Stimulated activated naive CD8-positive, alpha-beta T cell treated with anti-CD3 and anti-CD28 coated beads, Interleukin-15, Interleukin-2, amounts not matched to agents 100 ng/mL and 50 ng/mL, for 24 hours (primary cell): ENCODE measurements around the gene B4GALT5.
"Not testable (repeated sequence)": the region's sequence is repeated elsewhere in the genome, so short reads cannot be mapped to it uniquely, and the experiment has no call there.

ENCODE experiments used
- H3K27ac Mint-ChIP-seq: one replicate; pipeline ENCODE4 v1.8.0; 2021; ENCODE audit warnings: mild to moderate bottlenecking, mixed read lengths
- H3K27me3 Mint-ChIP-seq: one replicate; pipeline ENCODE4 v1.8.0; 2021; ENCODE audit warnings: mixed read lengths
- H3K36me3 Mint-ChIP-seq: one replicate; pipeline ENCODE4 v1.8.0; 2021; ENCODE audit warnings: low read depth, mixed read lengths
- H3K4me1 Mint-ChIP-seq: one replicate; pipeline ENCODE4 v1.8.0; 2021; ENCODE audit warnings: low read depth, mixed read lengths
- H3K4me3 Mint-ChIP-seq: one replicate; pipeline ENCODE4 v1.8.0; 2021; ENCODE audit warnings: mild to moderate bottlenecking, mixed read lengths
- H3K9me3 Mint-ChIP-seq: one replicate; pipeline ENCODE4 v1.8.0; 2021; ENCODE audit warnings: mixed read lengths

Gene B4GALT5

DNA sequence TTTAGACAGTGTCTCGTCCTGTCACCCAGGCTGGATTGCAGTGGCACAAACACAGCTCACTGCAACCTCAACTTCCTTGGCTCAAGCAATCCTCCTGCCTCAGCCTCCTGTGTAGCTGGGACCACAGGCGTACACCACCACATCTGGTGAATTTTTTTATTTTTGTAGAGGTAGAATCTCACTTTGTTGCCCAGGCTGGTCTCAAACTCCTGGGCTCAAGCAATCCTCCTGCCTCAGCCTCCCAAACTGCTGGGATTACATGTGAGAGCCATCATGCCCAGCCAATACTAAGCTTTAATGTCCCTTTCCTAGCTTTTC is 44.8 kb downstream of the B4GALT5 start:
- H3K4me1 Mint-ChIP-seq, result peaks cover 63% of the 10 kb centered on the region
- H3K9me3 Mint-ChIP-seq, H3K27me3 Mint-ChIP-seq, H3K36me3 Mint-ChIP-seq: not testable (repeated sequence)
- peak overlapping the region; percentile 57 for H3K27ac Mint-ChIP-seq
- H3K4me3 Mint-ChIP-seq, result peak overlapping the region; percentile 51

DNA sequence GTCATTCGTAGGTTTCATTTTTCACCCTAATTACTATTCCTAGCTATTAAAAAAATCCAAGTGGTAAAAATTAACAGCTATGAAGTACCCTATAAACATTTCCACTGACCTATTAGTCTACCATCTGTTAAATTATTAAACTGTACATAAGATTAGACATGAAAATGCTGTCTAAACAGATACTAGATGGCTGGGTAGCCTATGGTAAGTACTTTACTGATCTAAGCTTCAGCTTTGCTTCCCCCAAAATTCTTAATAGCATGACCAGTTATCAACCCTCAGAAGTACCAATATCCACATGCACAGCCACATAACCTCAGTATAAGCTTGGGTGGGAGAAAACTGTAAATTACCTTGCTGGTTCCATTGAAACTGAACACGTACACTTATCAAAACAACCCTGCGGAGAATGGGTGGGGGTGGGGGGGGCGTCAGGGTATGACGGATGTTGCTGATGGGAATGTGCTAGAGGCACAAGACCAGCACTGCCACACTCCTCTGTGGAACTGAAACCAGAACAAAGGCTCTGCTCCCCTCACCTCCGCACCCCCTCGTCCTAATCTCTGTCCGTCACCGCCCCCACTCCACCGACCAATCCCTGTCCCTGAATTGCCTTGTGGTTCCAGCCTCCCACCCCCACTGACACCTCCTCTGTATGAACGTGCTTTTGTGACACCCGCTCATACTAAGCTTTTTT is 45.3 kb downstream of the B4GALT5 start:
- Mint-ChIP-seq H3K27me3 (no peaks in the 10 kb centered on the region), H3K9me3 (no peaks in the 10 kb centered on the region), H3K27ac (no peak overlapping the region), H3K36me3 (peaks cover under 1% of the 10 kb centered on the region), H3K4me1 (peaks cover 59% of the 10 kb centered on the region), H3K4me3 (peak overlapping the region; percentile 51)

DNA sequence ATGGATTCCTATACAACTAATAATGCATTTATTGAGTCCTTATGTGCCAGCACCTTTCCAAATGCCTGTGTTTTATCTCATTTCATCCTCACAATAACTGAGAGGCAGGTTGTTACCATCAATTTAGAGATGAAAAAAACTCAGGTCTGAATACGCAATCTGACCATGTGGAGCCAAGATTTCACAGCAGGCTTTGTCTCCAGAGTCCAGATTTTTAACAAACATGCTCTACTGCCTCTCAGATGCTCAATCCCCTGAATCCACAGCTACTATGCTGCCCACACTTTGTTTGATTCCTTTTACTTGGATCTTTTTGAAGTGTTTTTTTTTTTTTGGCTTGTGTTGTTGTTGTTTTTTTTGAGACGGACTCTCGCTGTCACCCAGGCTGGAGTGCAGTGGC is 46.8 kb downstream of the B4GALT5 start:
- Mint-ChIP-seq H3K9me3 (no peaks in the 10 kb centered on the region), H3K27ac (no peak overlapping the region), H3K36me3 (no peaks in the 10 kb centered on the region), H3K4me3 (no peak overlapping the region), H3K27me3 (no peaks in the 10 kb centered on the region), H3K4me1 (peaks cover 58% of the 10 kb centered on the region)

DNA sequence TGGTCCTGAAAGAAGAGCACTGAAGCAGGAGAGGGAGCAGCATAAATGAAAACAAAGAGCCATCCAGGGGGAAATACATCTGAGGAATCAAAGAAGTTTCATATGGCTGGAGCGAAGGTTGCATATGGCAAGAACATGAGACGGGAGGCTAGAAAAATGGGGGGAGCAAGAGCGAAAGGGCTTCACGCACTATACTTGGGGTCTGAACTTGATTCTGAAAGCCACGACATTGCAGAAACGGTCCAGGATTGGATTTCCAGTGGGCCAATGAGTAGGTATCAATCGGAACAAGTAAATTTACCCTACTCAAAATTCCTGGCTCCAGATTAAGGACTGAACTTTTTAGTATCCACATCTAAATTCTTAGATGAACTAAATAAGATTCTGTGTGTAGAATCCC is 47.9 kb downstream of the B4GALT5 start:
- no peaks in the 10 kb centered on the region for H3K9me3 Mint-ChIP-seq
- H3K36me3 Mint-ChIP-seq, result no peaks in the 10 kb centered on the region
- H3K4me3 Mint-ChIP-seq, result no peak overlapping the region
- H3K27ac Mint-ChIP-seq, result no peak overlapping the region
- H3K27me3 Mint-ChIP-seq, result no peaks in the 10 kb centered on the region
- peaks cover 53% of the 10 kb centered on the region for H3K4me1 Mint-ChIP-seq

DNA sequence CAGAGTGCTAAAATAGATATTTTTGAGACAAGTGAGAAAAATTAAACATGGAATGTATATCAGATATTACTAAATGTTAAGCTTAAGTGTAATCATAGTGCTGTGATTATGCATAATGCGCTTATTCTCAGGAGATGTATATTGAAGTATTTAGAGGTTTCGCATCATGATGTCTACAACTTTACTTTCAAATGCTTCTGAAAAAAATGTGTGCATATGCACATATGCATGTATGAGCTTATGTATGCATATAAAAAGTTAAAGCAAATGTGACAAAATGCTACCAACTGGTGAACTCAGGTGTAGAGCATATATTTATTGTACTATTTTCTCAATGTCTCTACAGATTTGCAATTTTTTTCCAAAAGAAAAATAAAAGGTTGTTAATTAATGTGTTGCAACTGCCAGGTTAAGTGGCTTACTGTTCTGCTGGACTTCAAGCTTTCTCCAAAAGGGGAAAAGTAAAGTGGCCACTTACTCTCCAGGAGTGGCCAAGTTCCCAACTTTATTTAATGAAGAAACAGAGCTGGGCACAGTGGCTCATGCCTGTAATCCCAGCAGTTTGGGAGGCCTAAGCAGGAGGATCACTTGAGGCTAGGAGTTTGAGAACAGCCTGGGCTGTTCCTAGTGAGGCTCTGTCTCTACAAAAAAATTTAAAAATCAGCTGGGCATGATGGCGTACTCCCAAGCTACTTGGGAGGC is 48.9 kb downstream of the B4GALT5 start:
- Mint-ChIP-seq H3K36me3 (no peaks in the 10 kb centered on the region), H3K9me3 (no peaks in the 10 kb centered on the region), H3K27me3 (no peaks in the 10 kb centered on the region), H3K4me1 (peaks cover 43% of the 10 kb centered on the region), H3K4me3 (no peak overlapping the region), H3K27ac (no peak overlapping the region)

DNA sequence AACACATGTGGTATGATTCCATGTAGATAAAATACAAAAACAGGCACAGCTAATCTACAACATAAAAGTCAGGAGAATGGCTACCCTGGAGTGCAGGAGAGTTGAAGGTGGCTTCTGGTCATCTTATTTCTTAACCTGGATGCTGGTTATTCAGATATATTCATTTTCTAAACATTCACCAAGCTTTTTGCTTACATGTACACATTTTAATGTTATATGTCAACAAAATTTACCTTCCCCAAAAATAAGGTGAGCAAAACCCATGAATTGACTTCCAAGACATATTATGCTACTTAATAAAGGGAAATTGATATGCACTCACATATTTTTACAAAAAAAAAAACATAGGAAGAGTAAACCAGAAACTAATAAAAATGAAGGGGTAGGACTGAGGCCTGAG is 50.6 kb downstream of the B4GALT5 start:
- Mint-ChIP-seq H3K36me3 (no peaks in the 10 kb centered on the region), H3K9me3 (no peaks in the 10 kb centered on the region), H3K4me1 (peaks cover 26% of the 10 kb centered on the region), H3K27ac (no peak overlapping the region), H3K27me3 (no peaks in the 10 kb centered on the region), H3K4me3 (no peak overlapping the region)

DNA sequence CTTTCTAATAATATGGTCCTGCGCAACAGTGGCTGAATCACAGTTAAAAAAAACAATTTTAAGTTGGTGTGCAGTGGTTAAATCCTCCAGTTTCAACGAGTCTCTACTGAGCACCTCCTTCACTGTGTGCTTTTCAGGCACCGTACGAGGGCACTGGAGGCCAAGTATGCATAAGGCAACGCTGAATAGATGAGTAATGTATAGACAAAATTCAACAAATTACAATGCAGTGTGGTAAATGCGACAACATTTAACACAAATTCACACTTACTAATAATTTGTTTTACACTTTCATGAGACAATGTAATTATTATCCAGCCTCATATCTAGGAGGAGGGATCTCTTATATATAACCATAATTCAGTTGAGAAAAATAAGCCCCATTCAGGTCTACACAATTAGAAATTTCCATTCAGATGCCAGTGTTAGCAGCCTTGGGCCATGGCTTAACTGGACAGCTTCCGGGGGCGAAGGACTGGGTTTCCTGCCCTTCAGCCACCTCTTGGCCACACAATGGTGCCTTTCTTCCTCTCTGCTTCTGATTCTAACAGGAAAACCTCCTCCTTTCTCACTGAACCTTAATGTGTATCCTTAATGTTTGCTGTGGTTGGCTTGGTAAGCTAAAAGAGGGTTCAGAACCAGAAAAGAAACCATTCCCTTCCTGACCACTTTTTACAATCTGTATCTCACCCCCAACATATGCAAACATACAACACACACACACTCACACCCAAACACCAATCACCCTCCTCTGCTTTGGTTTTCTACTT is 51.9 kb downstream of the B4GALT5 start:
- Mint-ChIP-seq H3K4me3 (no peak overlapping the region), H3K4me1 (peaks cover 38% of the 10 kb centered on the region), H3K9me3 (no peaks in the 10 kb centered on the region), H3K27ac (no peak overlapping the region), H3K36me3 (peaks cover 9% of the 10 kb centered on the region), H3K27me3 (no peaks in the 10 kb centered on the region)

DNA sequence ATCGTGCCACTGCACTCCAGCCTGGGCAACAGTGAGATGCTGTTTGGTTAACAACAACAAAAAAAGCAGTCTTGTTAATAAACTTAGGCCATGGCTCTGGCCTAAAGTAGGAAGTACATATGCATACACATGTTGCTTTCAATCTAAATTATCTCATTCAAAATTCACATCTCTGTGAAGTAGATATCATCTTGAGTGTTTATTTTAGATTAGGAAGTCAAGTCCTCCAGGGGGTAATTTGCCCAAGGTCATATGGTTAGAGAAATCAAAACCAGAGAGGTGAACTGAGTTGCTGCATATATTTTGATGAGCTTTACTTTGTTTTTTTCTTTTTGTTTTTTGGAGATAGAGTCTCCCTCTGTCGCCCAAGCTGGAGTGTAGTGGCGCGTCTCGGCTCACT is 52.8 kb downstream of the B4GALT5 start:
- Mint-ChIP-seq H3K4me3 (no peak overlapping the region), H3K36me3 (peaks cover 17% of the 10 kb centered on the region), H3K27ac (no peak overlapping the region), H3K27me3 (no peaks in the 10 kb centered on the region), H3K4me1 (peaks cover 35% of the 10 kb centered on the region), H3K9me3 (no peaks in the 10 kb centered on the region)

DNA sequence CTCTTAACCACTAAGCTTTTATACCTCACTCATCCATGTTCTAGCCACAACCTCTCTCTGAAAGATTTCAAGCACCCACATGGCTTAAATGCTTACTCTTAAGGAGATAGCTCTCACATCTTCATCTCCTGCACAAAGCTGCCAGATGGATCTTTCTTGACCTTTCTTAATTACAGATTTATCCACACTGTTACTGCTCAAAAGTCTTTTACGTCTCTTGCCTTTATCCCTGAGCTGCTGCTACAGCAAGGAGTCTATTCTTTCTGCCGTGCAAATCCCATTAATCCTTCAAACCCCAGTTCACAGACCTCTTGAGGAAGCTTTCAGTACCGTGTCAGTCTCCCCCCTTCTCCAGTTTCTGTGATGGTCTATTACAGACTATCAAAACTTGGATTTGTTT is 54.6 kb downstream of the B4GALT5 start:
- peaks cover 32% of the 10 kb centered on the region for H3K36me3 Mint-ChIP-seq
- no peak overlapping the region for H3K4me3 Mint-ChIP-seq
- no peaks in the 10 kb centered on the region for H3K27me3 Mint-ChIP-seq
- peaks cover 32% of the 10 kb centered on the region for H3K4me1 Mint-ChIP-seq
- no peaks in the 10 kb centered on the region for H3K9me3 Mint-ChIP-seq
- no peak overlapping the region for H3K27ac Mint-ChIP-seq

DNA sequence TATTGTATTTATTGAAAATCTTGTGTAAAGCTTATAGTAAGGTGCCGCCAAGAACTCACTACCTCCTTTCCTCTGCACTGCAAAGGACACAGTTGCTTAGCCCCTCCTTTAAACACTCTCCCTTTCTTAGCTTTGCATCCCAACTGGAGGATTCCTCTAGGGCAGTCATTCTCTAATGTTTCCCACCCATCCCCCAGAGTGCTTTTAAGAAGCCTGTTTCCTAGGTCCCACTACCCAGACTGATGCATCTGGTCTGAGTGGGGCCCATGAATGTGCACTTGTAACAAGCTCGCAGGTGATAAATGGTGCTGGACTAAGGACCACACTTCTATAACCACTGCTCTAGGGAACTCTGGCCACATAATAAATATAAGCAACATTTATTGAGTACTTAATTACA is 55.2 kb downstream of the B4GALT5 start:
- no peak overlapping the region for H3K4me3 Mint-ChIP-seq
- H3K4me1 Mint-ChIP-seq, result peaks cover 32% of the 10 kb centered on the region
- peaks cover 38% of the 10 kb centered on the region for H3K36me3 Mint-ChIP-seq
- no peaks in the 10 kb centered on the region for H3K9me3 Mint-ChIP-seq
- no peak overlapping the region for H3K27ac Mint-ChIP-seq
- H3K27me3 Mint-ChIP-seq, result no peaks in the 10 kb centered on the region

DNA sequence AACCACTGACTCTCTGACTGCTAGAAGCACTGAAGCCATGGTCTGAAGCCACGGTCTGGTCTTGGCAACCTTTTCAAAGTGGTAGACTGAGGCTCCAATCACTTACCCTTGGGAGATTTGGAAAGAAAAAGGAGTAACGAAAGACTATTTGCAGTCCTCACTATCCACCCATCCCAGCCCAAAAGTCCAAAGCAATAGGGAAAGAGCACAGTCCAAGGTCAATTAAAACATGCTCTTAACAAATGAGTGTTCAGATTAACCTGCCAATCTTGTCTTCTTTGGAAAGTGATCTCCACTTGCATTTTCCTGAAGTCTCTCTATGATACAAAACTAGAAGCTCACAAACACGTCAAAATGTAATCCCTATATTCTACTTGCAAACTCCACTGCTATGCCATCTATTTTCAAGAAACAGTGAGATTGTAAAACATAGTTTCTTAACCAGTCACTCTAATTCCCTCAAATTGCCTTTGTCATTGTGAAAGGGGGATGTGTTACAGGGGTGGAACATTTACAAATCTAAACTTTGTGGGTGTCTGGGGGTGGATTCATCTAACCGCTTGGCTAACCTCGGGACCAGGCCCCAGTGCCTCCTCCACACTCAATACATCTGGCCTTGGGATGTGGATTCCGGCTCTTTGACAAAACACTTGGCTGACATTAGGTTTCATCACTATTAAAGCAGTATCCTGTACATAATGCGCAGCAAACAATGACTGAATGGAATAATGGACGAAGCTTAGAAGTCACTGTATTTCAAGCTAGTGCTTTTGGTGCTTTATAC is 56.4 kb downstream of the B4GALT5 start:
- H3K27me3 Mint-ChIP-seq, result no peaks in the 10 kb centered on the region
- H3K36me3 Mint-ChIP-seq, result peaks cover 50% of the 10 kb centered on the region
- H3K4me1 Mint-ChIP-seq, result peaks cover 23% of the 10 kb centered on the region
- H3K9me3 Mint-ChIP-seq, result no peaks in the 10 kb centered on the region
- H3K27ac Mint-ChIP-seq, result peak overlapping the region; percentile 51
- H3K4me3 Mint-ChIP-seq, result no peak overlapping the region

DNA sequence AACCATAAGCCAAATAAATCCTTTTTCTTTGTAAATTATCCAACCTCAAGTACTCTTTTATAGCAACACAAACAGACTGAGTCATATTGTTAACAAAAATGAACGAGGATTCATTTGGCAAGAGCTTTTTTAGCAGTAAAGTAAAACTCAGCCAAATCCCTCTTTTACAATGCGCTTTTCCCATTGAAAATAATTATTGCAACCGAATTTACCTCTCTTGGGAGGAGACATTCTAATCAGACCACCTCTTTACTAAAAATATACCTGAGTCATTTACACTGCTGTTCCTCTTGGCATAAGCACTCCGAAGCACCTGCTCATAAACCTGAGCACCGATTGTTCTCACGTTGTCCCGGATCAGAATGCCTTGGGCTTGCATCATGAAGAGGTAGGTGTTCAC is 57.4 kb downstream of the B4GALT5 start:
- H3K36me3 Mint-ChIP-seq, result peaks cover 54% of the 10 kb centered on the region
- no peaks in the 10 kb centered on the region for H3K27me3 Mint-ChIP-seq

DNA sequence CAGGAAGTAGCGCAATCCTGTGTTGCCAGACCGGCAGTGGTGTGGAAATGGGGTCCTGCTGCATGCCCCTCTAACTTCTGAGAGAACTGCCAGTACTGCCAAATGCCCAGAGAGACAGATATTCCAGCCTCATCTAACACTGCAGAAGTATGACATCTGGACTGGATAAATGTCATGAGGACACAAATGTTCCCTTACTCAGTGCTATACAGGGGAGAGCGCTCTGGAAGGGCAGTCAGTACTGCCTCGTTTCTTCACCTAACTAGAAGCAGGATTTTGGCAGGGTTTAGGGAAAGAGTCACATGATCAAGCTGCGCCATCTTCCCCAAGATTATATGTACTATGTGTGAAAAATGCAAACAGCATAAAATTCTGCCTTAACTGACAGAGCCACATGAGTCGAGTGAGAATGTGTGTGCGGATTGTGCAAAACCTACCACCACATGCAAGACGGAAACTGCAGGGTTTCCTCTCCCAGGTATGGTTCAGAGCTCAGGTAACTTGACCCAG is 59.7 kb downstream of the B4GALT5 start:
- H3K36me3 Mint-ChIP-seq, result peaks cover 63% of the 10 kb centered on the region
- no peaks in the 10 kb centered on the region for H3K9me3 Mint-ChIP-seq
- no peak overlapping the region for H3K4me3 Mint-ChIP-seq
- peaks cover 13% of the 10 kb centered on the region for H3K4me1 Mint-ChIP-seq
- no peak overlapping the region for H3K27ac Mint-ChIP-seq
- no peaks in the 10 kb centered on the region for H3K27me3 Mint-ChIP-seq

More for the DNA sequence above, 57.4 kb downstream of the B4GALT5 start:
- Mint-ChIP-seq H3K4me1 (peaks cover 13% of the 10 kb centered on the region), H3K9me3 (no peaks in the 10 kb centered on the region), H3K4me3 (no peak overlapping the region), H3K27ac (no peak overlapping the region)

DNA sequence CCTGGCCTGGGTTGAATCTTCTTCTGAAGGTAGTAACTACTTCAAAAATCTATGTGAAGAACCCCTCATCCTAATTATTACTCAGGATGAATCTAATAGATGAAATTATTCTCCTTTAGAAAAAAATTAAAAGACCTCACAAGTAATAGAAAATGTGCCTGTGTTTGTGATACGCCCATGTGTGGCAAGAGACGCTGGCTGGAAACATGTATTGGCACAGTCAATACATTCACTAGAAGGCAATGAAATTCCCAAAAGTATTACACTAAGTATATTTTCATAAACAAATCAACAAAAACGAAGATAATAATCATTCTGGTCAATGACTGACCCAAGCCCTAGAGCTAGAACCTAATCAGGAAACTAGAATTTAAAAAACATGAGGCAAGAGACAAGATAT is 64.0 kb downstream of the B4GALT5 start:
- Mint-ChIP-seq H3K9me3 (no peaks in the 10 kb centered on the region), H3K36me3 (peaks cover 69% of the 10 kb centered on the region), H3K27me3 (no peaks in the 10 kb centered on the region), H3K27ac (no peak overlapping the region), H3K4me1 (no peaks in the 10 kb centered on the region), H3K4me3 (no peak overlapping the region)

DNA sequence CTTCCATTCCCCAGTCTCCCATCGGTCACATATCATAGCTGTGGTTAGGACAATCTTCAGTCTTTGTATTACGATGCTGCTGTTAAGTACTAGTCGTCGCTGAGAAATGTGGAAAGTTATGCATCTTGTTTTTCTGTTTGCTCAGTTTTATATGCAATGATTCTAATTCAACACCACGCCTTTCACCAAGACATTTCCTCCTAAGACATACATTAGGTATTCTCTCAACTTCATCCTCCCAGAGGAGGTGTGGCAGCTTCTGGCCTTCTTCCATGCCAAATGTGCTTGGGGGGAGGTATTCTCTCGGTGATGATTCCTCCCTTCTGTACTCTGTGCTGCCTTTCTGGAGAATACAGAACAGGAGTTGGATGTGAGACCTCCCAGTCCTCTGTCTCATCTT is 66.1 kb downstream of the B4GALT5 start:
- no peaks in the 10 kb centered on the region for H3K4me1 Mint-ChIP-seq
- H3K36me3 Mint-ChIP-seq, result peaks cover 62% of the 10 kb centered on the region
- H3K9me3 Mint-ChIP-seq, result no peaks in the 10 kb centered on the region
- H3K27ac Mint-ChIP-seq, result no peak overlapping the region
- H3K4me3 Mint-ChIP-seq, result no peak overlapping the region
- H3K27me3 Mint-ChIP-seq, result no peaks in the 10 kb centered on the region
